Lung (tissue), 12 donors: ENCODE measurements around the gene CLCF1. TPM values are rescaled to one million over a fixed set of nuclear protein-coding genes. Genes with fewer than 3 reads are reported as not detected.

Source experiments
- ATAC-seq: fragments of 200-7000 bp; cut with Tn5 transposase; one replicate; pipeline ENCODE4 v1.9.1; 2020; ENCODE audit warnings: moderate number of reproducible peaks; ENCODE audit not compliant: insufficient read depth, low FRiP score
- DNase-seq, 3 donors: peaks; one replicate each; pipeline ENCODE4 v3.0.0-alpha.2; 2013 to 2017
- H3K27ac ChIP-seq, 2 donors: one replicate each; pipeline ENCODE4 v1.5.1; 2013; ENCODE audit warnings: mild to moderate bottlenecking in 2 of 2, moderate library complexity in 2 of 2, control low read depth in 1 of 2, inconsistent platforms in 1 of 2, low read depth in 1 of 2, low read length in 1 of 2
- H3K27me3 ChIP-seq, 3 donors: one replicate each; pipeline ENCODE4 v1.5.1; 2013; ENCODE audit warnings: low read length in 2 of 3; ENCODE audit not compliant: control insufficient read depth in 3 of 3, insufficient read depth in 3 of 3
- H3K36me3 ChIP-seq, 4 donors: one replicate each; pipeline ENCODE4 v1.5.1; 2013; ENCODE audit warnings: low read length in 4 of 4, mild to moderate bottlenecking in 1 of 4, moderate library complexity in 1 of 4; ENCODE audit not compliant: control insufficient read depth in 4 of 4, insufficient read depth in 4 of 4
- H3K4me1 ChIP-seq, 5 donors: one replicate each; pipeline ENCODE4 v1.5.1; 2013; ENCODE audit warnings: low read length in 5 of 5, mild to moderate bottlenecking in 2 of 5, moderate library complexity in 1 of 5; ENCODE audit not compliant: control insufficient read depth in 5 of 5, insufficient read depth in 5 of 5
- H3K4me3 ChIP-seq: one replicate; pipeline ENCODE4 v1.5.1; 2013; ENCODE audit warnings: mild to moderate bottlenecking, control low read depth, moderate library complexity
- H3K9ac ChIP-seq, 2 donors: one replicate each; pipeline ENCODE4 v1.5.1; 2013; ENCODE audit warnings: low read length in 2 of 2, control low read depth in 1 of 2; ENCODE audit not compliant: insufficient read depth in 1 of 2
- H3K9me3 ChIP-seq, 4 donors: one replicate each; pipeline ENCODE4 v1.5.1; 2013; ENCODE audit warnings: low read length in 3 of 4, mild to moderate bottlenecking in 1 of 4, moderate library complexity in 1 of 4; ENCODE audit not compliant: control insufficient read depth in 4 of 4, insufficient read depth in 3 of 4
- WGBS, 2 donors: extraction: QIAGEN DNeasy Blood & Tissue Kit; methylation state at CpG; one replicate each; pipeline ENCODE4 v1.1.7; 2013; 5-methylcytosine and 5-hydroxymethylcytosine counted together
- polyA plus RNA-seq, 2 donors: library from polyadenylated mRNA; stranded (reverse); fragments of 200-250 nt; gene quantifications; one replicate each; pipeline ENCODE4 v1.2.1, GENCODE V29; 2013
- total RNA-seq, 2 donors: library from RNA; depleted of rRNA in 1 of 2; stranded (reverse); fragments of >200 nt in 1 of 2; gene quantifications; one replicate each; pipeline ENCODE4 v1.2.1, GENCODE V29; 2014 to 2021
- TF ChIP-seq, protein P1 (sequence below): IDR thresholded peaks from 2 replicates; pipeline ENCODE4 v1.5.1; 2012; ENCODE audit warnings: mild to moderate bottlenecking; ENCODE audit errors: control extremely low read depth, extremely low read depth
- donor health status: control.
- donor health status: control.
- donor health status: Bipolar disorder and iron deficiency.
- donor health status: healthy.
- donor health status: DM: yes; HTN: yes; CAD: no.

The CLCF1 gene
- total and polyA plus RNA-seq, 4 donors = 3.5 to 10.0 (median 8.7) TPM

- TF ChIP-seq, protein P1, sequence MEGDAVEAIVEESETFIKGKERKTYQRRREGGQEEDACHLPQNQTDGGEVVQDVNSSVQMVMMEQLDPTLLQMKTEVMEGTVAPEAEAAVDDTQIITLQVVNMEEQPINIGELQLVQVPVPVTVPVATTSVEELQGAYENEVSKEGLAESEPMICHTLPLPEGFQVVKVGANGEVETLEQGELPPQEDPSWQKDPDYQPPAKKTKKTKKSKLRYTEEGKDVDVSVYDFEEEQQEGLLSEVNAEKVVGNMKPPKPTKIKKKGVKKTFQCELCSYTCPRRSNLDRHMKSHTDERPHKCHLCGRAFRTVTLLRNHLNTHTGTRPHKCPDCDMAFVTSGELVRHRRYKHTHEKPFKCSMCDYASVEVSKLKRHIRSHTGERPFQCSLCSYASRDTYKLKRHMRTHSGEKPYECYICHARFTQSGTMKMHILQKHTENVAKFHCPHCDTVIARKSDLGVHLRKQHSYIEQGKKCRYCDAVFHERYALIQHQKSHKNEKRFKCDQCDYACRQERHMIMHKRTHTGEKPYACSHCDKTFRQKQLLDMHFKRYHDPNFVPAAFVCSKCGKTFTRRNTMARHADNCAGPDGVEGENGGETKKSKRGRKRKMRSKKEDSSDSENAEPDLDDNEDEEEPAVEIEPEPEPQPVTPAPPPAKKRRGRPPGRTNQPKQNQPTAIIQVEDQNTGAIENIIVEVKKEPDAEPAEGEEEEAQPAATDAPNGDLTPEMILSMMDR = no peak
- 29 to 39% methylated on average over 12 to 13 of the region's 13 CpGs for WGBS, 2 donors
- no peak for ATAC-seq
- Histone ChIP-seq H3K36me3 (no peaks in the 10 kb centered on the region), H3K9me3 (no peaks in the 10 kb centered on the region), H3K4me1 (peaks cover 0 to 6% (median 0%) of the 10 kb centered on the region in 5 donors), H3K9ac (no peak overlapping the region), H3K27ac (no peak overlapping the region), H3K27me3 (peaks cover 0 to 3% (median 0%) of the 10 kb centered on the region in 3 donors), H3K4me3 (no peak overlapping the region)
- no peak for DNase-seq
Measured at GRCh38 chr11:67409781-67410368, 36.5 kb upstream of the CLCF1 start.

DNA sequence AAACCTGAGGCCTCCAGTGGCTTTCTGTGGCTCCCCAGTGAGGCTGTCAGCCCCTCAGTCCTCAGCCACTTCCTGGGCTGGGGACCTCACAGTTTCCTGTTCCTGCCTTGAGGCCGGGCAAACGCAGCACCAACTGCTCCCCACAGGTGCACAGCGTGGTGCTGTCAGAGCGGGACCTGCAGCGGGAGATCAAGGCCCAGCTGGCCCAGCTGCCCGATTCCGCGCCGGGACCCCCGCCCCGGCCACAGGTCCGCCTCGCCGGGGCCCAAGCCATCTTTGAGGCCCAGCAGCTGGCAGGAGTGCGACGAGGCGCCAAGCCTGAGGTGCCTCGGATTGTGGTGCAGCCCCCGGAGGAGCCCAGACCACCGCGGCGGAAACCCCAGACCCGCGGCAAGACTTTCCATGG, 35.9 kb upstream of the CLCF1 start:
- no peak overlapping the region for H3K4me3 ChIP-seq
- no peak overlapping the region for H3K27ac ChIP-seq
- no peaks in the 10 kb centered on the region for H3K36me3 ChIP-seq
- ATAC-seq (no peak), DNase-seq (no peak)
- no peak overlapping the region for H3K9ac ChIP-seq
- H3K27me3 ChIP-seq = peaks cover 0 to 3% (median 0%) of the 10 kb centered on the region in 3 donors
- TF ChIP-seq, protein P1 = no peak
- WGBS, 2 donors = 30 to 58% methylated on average over 23 to 24 of the region's 24 CpGs
- no peaks in the 10 kb centered on the region for H3K9me3 ChIP-seq
- H3K4me1 ChIP-seq = peaks cover 0 to 6% (median 0%) of the 10 kb centered on the region in 5 donors

GRCh38 chr11:67408437-67409200, 35.2 kb upstream of the CLCF1 start:
- TF ChIP-seq, protein P1 = no peak
- no peak overlapping the region for H3K9ac ChIP-seq
- H3K4me1 ChIP-seq = peaks cover 0 to 8% (median 5%) of the 10 kb centered on the region in 5 donors
- no peak overlapping the region for H3K27ac ChIP-seq
- H3K9me3 ChIP-seq = no peaks in the 10 kb centered on the region
- H3K36me3 ChIP-seq = no peaks in the 10 kb centered on the region
- ATAC-seq (no peak), DNase-seq (no peak)
- H3K4me3 ChIP-seq = no peak overlapping the region
- WGBS, 2 donors = 41 to 68% methylated on average over 18 of the region's 18 CpGs
- H3K27me3 ChIP-seq = peaks cover 0 to 3% (median 0%) of the 10 kb centered on the region in 3 donors
